ENCODE measurements around the gene CNGB1.

GRCh38 chr16:57966204-57966771 is 4.6 kb downstream of the CNGB1 start:
- TF ChIP-seq CTCF (conservative IDR thresholded peaks at IDR 0.05; ENCODE audit: low read length) (no peak), EZH2phosphoT487 (IDR thresholded peaks at IDR 0.05; ENCODE audit: borderline replicate concordance, low read depth, low read length) (no peak)

All from OCI-LY7 (cell line).